H1 (cell line): ENCODE measurements around the gene ZNF212.

Source experiments
- ASH2L ChIP-seq: fragments of 200-600, 300-600 bp; sonication (generic); IDR thresholded peaks from one replicate; pipeline ENCODE4 v1.7.1; 2017; ENCODE audit warnings: low read length
- CHD1 ChIP-seq: IDR thresholded peaks from 2 replicates; pipeline ENCODE4 v1.6.1; 2012; ENCODE audit warnings: low read depth, low read length, improper control_type of control experiment
- CTCF ChIP-seq, 3 experiments: IDR thresholded peaks; 1 replicate in 2 of 3; 2 replicates in 1 of 3; pipeline versions ENCODE4 v1.5.1 to v1.6.1; 2011; ENCODE audit warnings: low read length in 3 of 3, mild to moderate bottlenecking in 3 of 3, inconsistent platforms in 2 of 3, low read depth in 1 of 3, moderate library complexity in 1 of 3; ENCODE audit not compliant: insufficient read depth in 1 of 3; ENCODE audit errors: control extremely low read depth in 1 of 3
- EP300 ChIP-seq, 2 experiments: IDR thresholded peaks; 1 replicate in 1 of 2; 2 replicates in 1 of 2; pipeline ENCODE4 v1.6.1; 2011 to 2012; ENCODE audit warnings: low read depth in 2 of 2, low read length in 2 of 2, mild to moderate bottlenecking in 2 of 2, borderline replicate concordance in 1 of 2, inconsistent platforms in 1 of 2, moderate library complexity in 1 of 2
- NRF1 ChIP-seq: IDR thresholded peaks from 2 replicates; pipeline ENCODE4 v1.6.1; 2011; ENCODE audit warnings: mild to moderate bottlenecking, low read depth, low read length, improper control_type of control experiment
- POLR2A ChIP-seq, 2 experiments: IDR thresholded peaks; 1 replicate in 1 of 2; 2 replicates in 1 of 2; pipeline ENCODE4 v1.6.1; 2011; ENCODE audit warnings: low read depth in 2 of 2, low read length in 2 of 2, mild to moderate bottlenecking in 2 of 2; ENCODE audit errors: control extremely low read depth in 1 of 2
- POLR2AphosphoS5 ChIP-seq: IDR thresholded peaks from 2 replicates; pipeline ENCODE4 v1.6.1; 2011; ENCODE audit warnings: low read depth, low read length
- RNF2 ChIP-seq: fragments of 200-900, 300-1000 bp; sonication (generic); IDR thresholded peaks from 2 replicates; pipeline ENCODE4 v1.7.1; 2016; ENCODE audit warnings: borderline replicate concordance, low read depth, mild to moderate bottlenecking, antibody characterized with exemption, low read length; ENCODE audit not compliant: poor library complexity, severe bottlenecking; ENCODE audit errors: missing control alignments
- TAF1 ChIP-seq: IDR thresholded peaks from 2 replicates; pipeline ENCODE4 v1.6.1; 2011; ENCODE audit warnings: mild to moderate bottlenecking, low read depth, low read length
- TEAD4 ChIP-seq: IDR thresholded peaks from 2 replicates; pipeline ENCODE4 v1.6.1; 2012; ENCODE audit warnings: low read depth, low read length, inconsistent platforms, mixed read lengths
- ZNF274 ChIP-seq: IDR thresholded peaks from 2 replicates; pipeline ENCODE4 v1.7.0; 2012; ENCODE audit warnings: low read length, borderline replicate concordance; ENCODE audit errors: extremely low read depth

GRCh38 chr7:149284850-149285585 lies 45.6 kb downstream of the ZNF212 start:
- TF ChIP-seq CTCF (IDR thresholded peaks at IDR 0.05; ENCODE audit: control extremely low read depth in 1 of 3, insufficient read depth in 1 of 3, low read depth in 1 of 3, low read length in 3 of 3): peak; percentile 15 to 37 (median 36); a peak in 2 of 4 replicates
- TF ChIP-seq NRF1: no peak
- TF ChIP-seq RNF2: no peak
- no peak for TF ChIP-seq TEAD4
- peak in 1 of 2 experiments; percentile 61; a peak in 1 of 3 replicates for TF ChIP-seq POLR2A (IDR thresholded peaks at IDR 0.05; ENCODE audit: control extremely low read depth in 1 of 2, low read depth in 2 of 2, low read length in 2 of 2)
- peak; percentile 49; the same call in 1 of the 2 replicates for TF ChIP-seq TAF1
- no peak for TF ChIP-seq CHD1
- TF ChIP-seq POLR2AphosphoS5: peak; percentile 64
- no peak for TF ChIP-seq EP300 (IDR thresholded peaks at IDR 0.05; ENCODE audit: borderline replicate concordance in 1 of 2, low read depth in 2 of 2, low read length in 2 of 2)
- peak; percentile 26 for TF ChIP-seq ASH2L
- TF ChIP-seq ZNF274: no peak
